Activated naive CD8-positive, alpha-beta T cell treated with anti-CD3 and anti-CD28 coated beads, Interleukin-2, amount 50 U/mL, for 24 hours (primary cell): Measurements from ENCODE around the gene CMTM4.
"Not testable (repeated sequence)": the region's sequence is repeated elsewhere in the genome, so short reads cannot be mapped to it uniquely, and the experiment has no call there.

Source experiments
- ATAC-seq: fragments of 150-1000 bp; cut with Tn5 transposase; one replicate; pipeline ENCODE4 v1.10.0; 2021
- DNase-seq: peaks from one replicate; pipeline ENCODE4 v3.0.0; 2021
- H3K27ac Mint-ChIP-seq: one replicate; pipeline ENCODE4 v1.8.0; 2021; ENCODE audit warnings: mild to moderate bottlenecking, mixed read lengths
- H3K27me3 Mint-ChIP-seq: one replicate; pipeline ENCODE4 v1.8.0; 2021; ENCODE audit warnings: mixed read lengths
- H3K36me3 Mint-ChIP-seq: one replicate; pipeline ENCODE4 v1.8.0; 2021; ENCODE audit warnings: low read depth, mixed read lengths
- H3K4me1 Mint-ChIP-seq: one replicate; pipeline ENCODE4 v1.8.0; 2021; ENCODE audit warnings: mixed read lengths
- H3K4me3 Mint-ChIP-seq: one replicate; pipeline ENCODE4 v1.8.0; 2021; ENCODE audit warnings: mild to moderate bottlenecking, moderate library complexity, mixed read lengths
- H3K9me3 Mint-ChIP-seq: one replicate; pipeline ENCODE4 v1.8.0; 2021; ENCODE audit warnings: mixed read lengths

Gene CMTM4

DNA sequence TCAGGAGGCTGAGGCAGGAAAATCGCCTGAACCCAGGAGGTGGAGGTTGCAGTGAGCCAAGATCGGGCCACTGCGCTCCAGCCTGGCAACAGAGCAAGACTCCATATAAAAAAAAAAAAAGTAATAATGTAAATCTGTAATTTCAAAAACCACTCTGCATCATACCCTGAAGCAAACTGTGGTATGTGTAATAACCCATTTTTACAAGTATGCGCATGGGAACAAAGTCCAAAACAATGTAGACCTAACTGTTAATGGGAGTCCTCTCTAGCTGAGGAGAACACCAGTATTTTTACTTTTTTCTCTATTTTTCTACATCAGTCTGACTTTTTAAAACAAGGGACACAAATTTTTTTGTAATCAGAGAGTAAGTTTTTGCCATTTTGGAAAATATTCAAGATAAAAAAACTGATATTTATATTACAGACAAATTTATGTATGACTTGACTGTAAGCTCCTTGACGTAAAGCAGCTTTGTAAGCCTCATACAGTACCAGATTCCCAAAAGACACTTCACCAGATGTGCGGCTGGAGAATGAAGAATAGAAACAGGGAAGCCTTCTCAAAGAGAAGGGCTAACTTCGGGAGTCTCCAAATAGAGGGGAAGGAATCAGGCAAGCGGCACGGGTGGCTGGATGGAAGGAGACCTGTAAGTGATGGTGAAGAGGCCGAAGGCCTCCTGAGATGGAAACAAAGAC is 25.7 kb downstream of the CMTM4 start:
- H3K27me3 Mint-ChIP-seq, result no peaks in the 10 kb centered on the region
- H3K4me3 Mint-ChIP-seq, result no peak overlapping the region
- no peaks in the 10 kb centered on the region for H3K4me1 Mint-ChIP-seq
- H3K9me3 Mint-ChIP-seq, result no peaks in the 10 kb centered on the region
- H3K27ac Mint-ChIP-seq, result no peak overlapping the region
- no peak for DNase-seq
- no peak for ATAC-seq
- no peaks in the 10 kb centered on the region for H3K36me3 Mint-ChIP-seq

DNA sequence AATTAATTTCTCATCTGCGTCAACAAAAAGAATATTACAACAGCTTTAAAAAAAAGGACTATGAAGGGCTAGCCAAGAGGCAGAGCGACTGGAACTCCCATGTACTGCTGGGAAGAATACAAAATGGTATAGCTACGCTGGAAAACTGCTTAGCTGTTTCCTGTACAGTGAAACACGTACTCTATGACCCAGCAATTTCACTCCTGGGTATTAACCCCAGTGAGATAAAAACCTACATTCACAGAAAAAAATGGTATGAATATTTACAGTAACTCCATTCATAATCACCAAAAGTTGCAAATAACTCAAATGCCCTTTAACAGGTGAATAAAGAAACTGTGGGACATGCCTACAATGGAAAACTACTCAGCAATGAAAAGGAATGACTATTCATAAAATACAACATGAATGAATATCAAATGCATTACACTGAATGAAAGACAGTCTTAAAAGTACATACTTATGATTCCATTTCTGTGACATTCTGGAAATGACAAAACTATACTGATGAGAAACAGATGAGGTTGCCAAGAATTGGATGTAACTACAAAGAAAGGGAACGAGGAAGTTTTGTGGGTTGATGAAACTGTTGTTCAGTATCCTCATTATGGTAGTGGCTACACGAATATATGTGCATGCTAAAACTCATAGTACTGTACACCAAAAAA is 27.6 kb downstream of the CMTM4 start:
- H3K27ac Mint-ChIP-seq, result no peak overlapping the region
- H3K27me3 Mint-ChIP-seq, result peaks cover 1% of the 10 kb centered on the region
- H3K4me1 Mint-ChIP-seq, result no peaks in the 10 kb centered on the region
- H3K36me3 Mint-ChIP-seq, result no peaks in the 10 kb centered on the region
- H3K9me3 Mint-ChIP-seq, result no peaks in the 10 kb centered on the region
- DNase-seq (no peak), ATAC-seq (no peak)
- H3K4me3 Mint-ChIP-seq, result no peak overlapping the region

DNA sequence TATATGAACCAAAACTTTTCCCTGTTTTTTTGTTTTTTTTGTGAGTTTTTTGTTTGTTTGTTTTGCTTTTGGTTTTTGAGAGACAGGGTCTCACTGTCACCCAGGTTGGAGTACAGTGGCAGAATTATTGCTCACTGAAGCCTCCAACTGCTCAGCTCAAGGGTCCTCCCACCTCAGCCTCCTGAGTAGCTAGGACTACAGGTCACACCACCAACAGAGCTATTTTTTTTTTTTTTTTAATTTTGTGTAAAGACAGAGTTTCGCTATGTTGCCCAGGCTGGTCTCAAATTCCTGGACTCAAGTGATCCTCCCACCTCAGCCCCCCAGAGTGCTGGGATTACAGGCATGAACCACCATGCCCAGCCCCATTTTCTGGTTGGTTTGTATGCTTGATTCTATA is 28.6 kb downstream of the CMTM4 start:
- no peaks in the 10 kb centered on the region for H3K36me3 Mint-ChIP-seq
- H3K9me3 Mint-ChIP-seq, result no peaks in the 10 kb centered on the region
- no peak for DNase-seq
- H3K27me3 Mint-ChIP-seq, result peaks cover 1% of the 10 kb centered on the region
- no peak overlapping the region for H3K27ac Mint-ChIP-seq
- H3K4me1 Mint-ChIP-seq, result no peaks in the 10 kb centered on the region
- ATAC-seq, result no peak
- no peak overlapping the region for H3K4me3 Mint-ChIP-seq

DNA sequence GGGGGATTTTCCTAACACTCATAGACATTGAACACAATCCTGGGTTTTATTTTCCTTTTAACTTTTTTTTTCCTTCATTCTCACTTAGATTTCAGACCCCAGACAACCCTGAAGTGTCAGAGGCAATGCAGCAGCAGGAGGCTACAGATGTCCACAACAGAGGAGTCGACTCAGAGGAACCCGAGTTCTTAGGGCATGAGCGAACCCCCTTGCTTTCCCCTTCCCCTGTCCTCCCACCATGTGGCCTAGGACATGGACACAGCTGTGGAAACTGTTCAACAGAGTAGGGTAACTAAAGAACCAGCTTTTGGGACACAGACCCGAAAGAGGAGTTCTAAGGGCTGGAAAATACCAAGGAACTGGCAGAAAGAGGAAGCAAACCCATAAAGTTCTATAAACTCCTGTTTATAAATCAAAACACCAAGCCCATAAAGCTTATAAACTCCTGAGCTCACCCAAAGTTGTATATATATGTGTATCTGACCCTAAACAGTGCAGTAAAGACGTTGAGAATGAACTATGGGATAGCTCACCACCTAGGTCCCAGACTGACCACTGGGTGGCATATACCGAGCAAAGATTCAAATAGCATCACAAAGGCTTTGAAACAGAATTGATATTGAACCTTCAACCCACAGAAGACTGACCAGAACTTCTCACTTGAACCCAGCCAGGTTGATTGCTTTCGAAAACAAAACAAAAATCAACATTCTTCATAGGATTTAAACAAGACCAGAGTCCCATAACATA is 33.9 kb downstream of the CMTM4 start:
- H3K4me1 Mint-ChIP-seq, result peaks cover 2% of the 10 kb centered on the region

DNA sequence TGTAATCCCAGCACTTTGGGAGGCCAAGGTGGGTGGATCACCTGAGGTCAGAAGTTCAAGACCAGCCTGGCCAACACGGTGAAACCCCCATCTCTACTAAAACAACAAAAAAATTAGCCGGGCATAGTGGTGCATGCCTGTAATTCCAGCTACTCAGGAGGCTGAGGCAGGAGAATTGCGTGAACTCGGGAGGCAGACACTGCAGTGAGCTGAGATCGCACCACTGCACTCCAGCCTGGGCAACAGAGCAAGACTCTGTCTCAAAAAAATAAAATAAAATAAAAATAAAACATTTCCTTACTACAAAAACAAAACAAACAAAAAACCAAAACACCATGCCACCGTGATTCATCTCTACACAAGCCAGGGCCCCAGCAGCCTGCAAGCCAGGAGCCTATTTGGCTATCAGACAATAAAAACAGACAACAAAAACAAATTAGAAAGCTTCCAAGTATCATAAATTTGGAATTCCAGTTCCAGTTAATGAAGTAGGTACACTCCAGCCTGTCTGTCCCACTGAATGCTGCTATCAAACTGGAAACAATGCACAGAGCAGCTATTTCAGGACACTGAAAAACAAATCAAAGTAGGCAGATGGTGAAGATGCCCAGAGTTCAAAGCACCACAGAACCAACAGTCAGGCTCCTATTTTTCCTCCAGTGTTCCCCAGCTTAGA is 34.7 kb downstream of the CMTM4 start:
- DNase-seq, H3K4me3 Mint-ChIP-seq, H3K27ac Mint-ChIP-seq: not testable (repeated sequence)

More for the DNA sequence above, 33.9 kb downstream of the CMTM4 start:
- no peak for DNase-seq
- Mint-ChIP-seq H3K27me3 (peaks cover 6% of the 10 kb centered on the region), H3K9me3 (no peaks in the 10 kb centered on the region), H3K4me3 (no peak overlapping the region), H3K27ac (no peak overlapping the region), H3K36me3 (no peaks in the 10 kb centered on the region)
- no peak for ATAC-seq

DNA sequence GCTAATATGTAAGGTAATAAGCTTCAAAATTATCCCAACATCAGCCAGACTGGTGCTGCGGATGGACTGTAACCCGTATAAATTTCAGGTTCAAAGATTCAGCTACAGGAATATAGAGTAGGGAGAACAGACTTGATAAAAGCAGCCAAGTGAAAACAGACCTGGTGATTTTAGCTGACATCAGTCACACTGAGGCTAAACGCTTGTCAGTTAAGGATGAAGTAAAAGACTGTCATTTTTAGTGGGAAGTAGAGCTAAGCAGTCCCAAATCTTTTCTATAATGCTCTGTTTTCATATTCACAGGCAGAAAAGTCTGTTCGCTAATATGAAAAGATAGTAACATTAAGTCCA is 35.4 kb downstream of the CMTM4 start:
- H3K9me3 Mint-ChIP-seq, result no peaks in the 10 kb centered on the region
- H3K27me3 Mint-ChIP-seq, result peaks cover 10% of the 10 kb centered on the region
- no peak overlapping the region for H3K27ac Mint-ChIP-seq
- no peaks in the 10 kb centered on the region for H3K36me3 Mint-ChIP-seq
- peaks cover 2% of the 10 kb centered on the region for H3K4me1 Mint-ChIP-seq
- DNase-seq (no peak), ATAC-seq (no peak)
- H3K4me3 Mint-ChIP-seq, result no peak overlapping the region

More for the DNA sequence above, 34.7 kb downstream of the CMTM4 start:
- H3K27me3 Mint-ChIP-seq, H3K36me3 Mint-ChIP-seq, H3K4me1 Mint-ChIP-seq, ATAC-seq, H3K9me3 Mint-ChIP-seq: not testable (repeated sequence)

DNA sequence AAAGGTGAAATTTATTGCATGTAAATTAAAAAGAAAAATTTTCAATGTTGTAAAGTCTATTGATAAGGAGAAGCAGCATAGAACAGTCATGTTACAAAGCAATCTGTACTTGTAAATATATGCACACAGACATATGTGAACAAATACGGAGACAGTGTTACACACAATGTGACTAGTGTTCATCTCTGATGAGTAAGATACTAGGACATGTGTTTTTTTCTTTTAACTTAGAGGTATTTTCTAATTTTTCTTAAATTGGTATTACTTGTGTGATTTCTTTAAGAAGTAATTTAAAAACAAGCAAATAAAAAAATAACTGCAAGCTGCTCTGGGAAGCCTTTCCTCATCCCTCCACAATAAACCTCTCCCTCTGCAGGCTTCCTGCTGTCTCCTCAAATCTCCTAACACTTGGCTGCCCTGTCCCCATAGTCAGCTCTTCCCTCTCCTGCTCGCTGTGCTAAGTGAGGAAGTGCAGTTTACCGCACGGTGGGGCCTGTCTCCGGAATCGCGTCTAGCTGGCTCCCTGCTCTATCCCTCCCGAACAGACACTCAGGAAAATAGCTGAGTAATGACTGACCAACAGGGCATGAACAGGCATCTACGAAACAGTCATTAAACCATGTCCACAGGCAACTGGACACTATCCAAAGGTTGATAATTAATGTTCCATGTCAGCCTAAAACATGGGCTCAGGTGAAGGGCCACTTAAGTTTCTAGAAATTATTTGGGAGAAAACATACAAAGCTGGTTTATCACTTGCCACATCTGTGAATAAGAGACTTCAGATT is 35.9 kb downstream of the CMTM4 start:
- no peak for DNase-seq
- no peaks in the 10 kb centered on the region for H3K9me3 Mint-ChIP-seq
- H3K36me3 Mint-ChIP-seq, result no peaks in the 10 kb centered on the region
- H3K27ac Mint-ChIP-seq, result no peak overlapping the region
- no peak for ATAC-seq
- H3K4me3 Mint-ChIP-seq, result no peak overlapping the region
- peaks cover 10% of the 10 kb centered on the region for H3K27me3 Mint-ChIP-seq
- H3K4me1 Mint-ChIP-seq, result peaks cover 2% of the 10 kb centered on the region

DNA sequence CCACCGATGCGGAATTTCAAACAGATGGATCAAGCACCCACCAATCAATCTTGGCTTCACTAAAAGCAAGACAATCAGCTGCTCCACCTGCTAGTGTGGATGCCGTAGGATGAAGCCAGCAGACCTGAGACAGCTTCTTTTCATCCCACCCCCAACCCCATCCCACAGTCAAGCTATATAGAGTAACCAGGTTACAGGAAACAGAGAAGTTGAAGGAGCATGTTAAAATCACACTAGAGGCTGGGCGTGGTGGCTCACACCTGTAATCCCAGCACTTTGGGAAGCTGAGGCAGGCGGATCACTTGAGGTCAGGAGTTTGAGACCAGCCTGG is 37.7 kb downstream of the CMTM4 start:
- Mint-ChIP-seq H3K9me3 (no peaks in the 10 kb centered on the region), H3K4me3 (no peak overlapping the region), H3K27ac (no peak overlapping the region), H3K4me1 (peaks cover 2% of the 10 kb centered on the region), H3K36me3 (no peaks in the 10 kb centered on the region), H3K27me3 (peaks cover 9% of the 10 kb centered on the region)
- DNase-seq, result no peak
- no peak for ATAC-seq

DNA sequence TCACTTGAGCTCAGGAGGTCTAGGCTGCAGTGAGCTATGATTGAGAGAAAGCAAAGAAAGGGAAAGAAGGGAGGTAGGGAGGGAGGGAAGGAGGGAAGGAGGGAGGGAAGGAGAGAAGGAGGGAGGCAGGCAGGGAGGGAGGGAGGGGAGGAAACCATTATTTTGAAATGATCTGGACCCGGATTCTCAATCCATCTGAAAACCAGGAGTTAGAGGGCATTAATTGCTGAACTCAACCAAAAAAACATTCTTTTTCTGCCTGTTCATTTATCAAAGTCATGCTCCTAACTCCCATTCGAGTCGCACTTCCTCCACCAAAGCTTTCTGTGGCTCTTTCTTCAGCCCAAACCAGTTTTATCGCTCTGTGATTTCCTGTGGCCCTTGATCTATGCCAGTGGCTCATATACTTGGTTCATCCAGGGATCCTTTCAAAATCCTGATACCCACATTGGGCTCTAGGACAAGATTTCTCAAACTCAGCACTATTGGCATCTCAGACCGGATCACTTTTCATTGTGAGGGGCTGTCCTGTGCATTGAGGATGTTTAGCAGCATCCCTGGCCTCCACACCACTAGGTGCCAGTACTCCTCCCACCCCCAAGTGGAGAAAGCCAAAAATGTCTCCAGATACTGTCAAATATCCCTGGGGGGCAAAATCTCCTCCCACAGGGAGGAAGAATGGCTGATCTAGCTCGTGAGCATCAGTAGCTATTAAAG is 38.2 kb downstream of the CMTM4 start:
- Mint-ChIP-seq H3K27ac (no peak overlapping the region), H3K4me1 (peaks cover 2% of the 10 kb centered on the region)
- no peak for DNase-seq

DNA sequence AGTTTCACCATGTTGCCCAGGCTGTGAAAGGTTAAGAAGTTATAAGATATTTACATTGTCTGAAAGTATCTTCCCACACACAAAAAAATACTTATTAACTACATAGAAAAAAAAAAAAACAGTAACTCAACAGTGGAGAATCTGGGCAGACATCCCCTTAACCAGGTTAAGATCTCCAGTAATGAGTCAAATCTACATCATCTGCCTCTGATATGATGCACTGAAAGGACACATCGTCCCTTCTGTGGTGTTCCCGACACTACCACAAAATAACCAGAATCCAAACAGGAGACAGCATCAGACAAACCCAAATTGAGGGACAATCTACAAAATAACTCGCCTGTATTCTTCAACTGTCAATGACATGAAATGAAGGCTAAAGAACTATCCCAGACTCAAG is 40.0 kb downstream of the CMTM4 start:
- peaks cover 2% of the 10 kb centered on the region for H3K4me1 Mint-ChIP-seq
- H3K27me3 Mint-ChIP-seq, result peaks cover 9% of the 10 kb centered on the region
- ATAC-seq (no peak), DNase-seq (no peak)
- no peaks in the 10 kb centered on the region for H3K36me3 Mint-ChIP-seq
- no peak overlapping the region for H3K4me3 Mint-ChIP-seq
- no peaks in the 10 kb centered on the region for H3K9me3 Mint-ChIP-seq
- no peak overlapping the region for H3K27ac Mint-ChIP-seq

More for the DNA sequence above, 38.2 kb downstream of the CMTM4 start:
- no peak for ATAC-seq
- H3K36me3 Mint-ChIP-seq, result no peaks in the 10 kb centered on the region
- H3K27me3 Mint-ChIP-seq, result peaks cover 9% of the 10 kb centered on the region
- no peak overlapping the region for H3K4me3 Mint-ChIP-seq
- no peaks in the 10 kb centered on the region for H3K9me3 Mint-ChIP-seq

DNA sequence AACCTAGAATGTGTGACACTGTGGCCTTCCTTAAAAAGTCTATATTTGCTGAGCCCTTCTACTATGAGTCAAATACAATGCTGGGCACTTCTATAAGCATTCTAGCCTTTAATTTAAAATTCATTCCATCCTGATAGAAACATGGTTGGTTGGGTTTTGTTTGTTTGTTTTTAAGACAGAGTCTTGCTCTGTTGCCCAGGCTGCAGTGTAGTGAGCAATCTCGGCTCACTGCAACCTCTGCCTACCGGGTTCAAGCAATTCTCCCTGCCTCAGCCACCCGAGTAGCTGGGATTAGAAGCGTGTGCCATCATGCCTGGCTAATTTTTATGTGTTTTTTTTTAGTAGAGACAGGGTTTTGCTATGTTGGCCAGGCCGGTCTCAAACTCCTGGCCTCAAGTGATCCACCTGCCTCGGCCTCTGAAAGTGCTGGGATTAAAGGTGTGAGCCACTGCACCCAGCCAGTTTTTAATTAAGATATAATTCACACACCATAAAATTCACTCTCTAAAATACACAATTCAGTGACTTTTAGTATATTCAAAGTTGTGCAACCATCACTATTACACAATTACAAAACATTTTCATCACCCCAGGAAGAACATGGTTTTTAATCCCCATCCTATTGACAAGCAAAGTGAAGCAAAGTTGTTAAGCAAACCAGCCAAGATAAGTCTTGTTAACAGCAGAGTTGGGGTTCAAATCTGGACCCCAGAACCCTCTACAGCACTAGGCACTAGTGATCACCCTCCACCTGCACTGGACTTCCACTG is 42.8 kb downstream of the CMTM4 start:
- Mint-ChIP-seq H3K27ac (no peak overlapping the region), H3K4me3 (no peak overlapping the region)

DNA sequence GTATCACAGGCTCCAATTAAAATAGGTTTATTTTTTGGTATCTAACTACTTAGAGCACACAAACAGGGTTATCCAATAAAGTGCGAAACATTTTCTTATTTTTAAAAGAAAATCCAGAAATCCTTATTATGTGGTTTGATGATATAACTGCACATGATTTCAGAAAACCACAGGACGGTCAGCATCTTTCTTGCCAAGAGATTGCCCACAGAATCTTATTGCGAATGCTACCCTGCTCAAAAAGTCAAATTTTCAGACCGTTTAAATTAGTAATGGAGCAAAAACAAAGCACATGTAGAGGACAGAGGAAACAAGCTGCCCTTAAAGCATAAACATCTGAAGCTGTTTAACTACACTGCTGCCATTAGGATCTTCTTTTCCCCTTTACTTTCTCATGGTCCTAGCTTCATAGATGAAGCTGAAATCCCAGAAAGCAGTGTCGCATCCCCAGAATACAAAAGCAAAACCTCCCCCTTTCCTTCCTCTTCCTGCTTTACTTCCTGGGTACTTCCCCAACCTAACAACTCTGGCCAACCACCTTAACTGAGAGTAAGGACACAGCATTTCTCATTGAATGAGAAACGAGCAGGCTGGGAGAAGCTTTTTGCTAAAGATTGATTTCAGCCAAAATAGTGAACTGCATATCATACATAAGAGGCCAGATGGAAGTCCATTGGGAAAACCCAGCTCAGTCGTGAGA is 43.7 kb downstream of the CMTM4 start:
- H3K36me3 Mint-ChIP-seq, result no peaks in the 10 kb centered on the region
- no peak overlapping the region for H3K4me3 Mint-ChIP-seq
- ATAC-seq (no peak), DNase-seq (no peak)
- H3K4me1 Mint-ChIP-seq, result peaks cover 8% of the 10 kb centered on the region
- H3K9me3 Mint-ChIP-seq, result no peaks in the 10 kb centered on the region
- peaks cover 5% of the 10 kb centered on the region for H3K27me3 Mint-ChIP-seq
- no peak overlapping the region for H3K27ac Mint-ChIP-seq

More for the DNA sequence above, 42.8 kb downstream of the CMTM4 start:
- no peaks in the 10 kb centered on the region for H3K9me3 Mint-ChIP-seq
- DNase-seq, result no peak
- H3K36me3 Mint-ChIP-seq, result no peaks in the 10 kb centered on the region
- H3K27me3 Mint-ChIP-seq, result peaks cover 5% of the 10 kb centered on the region
- ATAC-seq, result no peak
- H3K4me1 Mint-ChIP-seq, result peaks cover 8% of the 10 kb centered on the region

DNA sequence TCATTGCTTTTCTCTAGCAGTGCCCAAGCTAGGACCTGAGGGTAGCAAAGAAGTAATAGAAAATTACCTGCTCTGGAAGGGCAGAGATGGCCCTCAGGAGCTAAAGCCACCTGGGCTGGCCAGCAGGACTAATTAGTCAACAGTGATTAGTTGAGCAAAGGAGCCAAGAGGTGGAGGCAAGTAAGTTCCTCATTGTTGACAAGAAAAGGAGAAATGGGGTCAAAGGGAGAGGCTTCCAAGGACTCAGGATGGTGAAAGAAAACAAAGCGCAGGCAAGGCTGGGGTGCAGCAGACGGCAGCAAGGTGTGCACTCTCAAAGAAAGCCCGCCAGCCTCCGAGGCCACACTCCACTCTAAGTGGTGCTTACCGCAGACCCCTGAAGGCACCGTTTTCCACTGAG is 44.6 kb downstream of the CMTM4 start:
- Mint-ChIP-seq H3K27me3 (peaks cover 5% of the 10 kb centered on the region), H3K36me3 (no peaks in the 10 kb centered on the region), H3K4me3 (no peak overlapping the region)

More for the DNA sequence above, 44.6 kb downstream of the CMTM4 start:
- DNase-seq, result no peak
- H3K27ac Mint-ChIP-seq, result no peak overlapping the region
- no peaks in the 10 kb centered on the region for H3K9me3 Mint-ChIP-seq
- peaks cover 8% of the 10 kb centered on the region for H3K4me1 Mint-ChIP-seq
- no peak for ATAC-seq
